CD4-positive, alpha-beta memory T cell (primary cell): ENCODE data around the gene TRIM43. TPM values are rescaled to one million over a fixed set of nuclear protein-coding genes. Genes with fewer than 3 reads are reported as not detected.
"Not testable (repeated sequence)": the region's sequence is repeated elsewhere in the genome, so short reads cannot be mapped to it uniquely, and the experiment has no call there.

ENCODE experiments used
- CTCF ChIA-PET: fragments of 350-600 bp; sonication (Branson Sonifier 250); formaldehyde crosslinking; loops from one replicate; lab custom pipeline; 2021; ENCODE audit warnings: inconsistent platforms; ENCODE audit not compliant: partially characterized antibody; lab: Charles Lee
- POLR2A ChIA-PET: fragments of 350-600 bp; sonication (Branson Sonifier 250); formaldehyde crosslinking; loops from one replicate; lab custom pipeline; 2021; ENCODE audit not compliant: partially characterized antibody; lab: Charles Lee
- DNase-seq, 5 donors: peaks; one replicate each; pipeline versions ENCODE4 v3.0.0 to v3.0.0-alpha.2; 2020 to 2022; ENCODE audit warnings: mixed read lengths in 1 of 5
- H3K27ac ChIP-seq: one replicate; pipeline ENCODE4 v1.7.0; 2013; ENCODE audit warnings: low read depth, low read length
- H3K27me3 ChIP-seq: 2 replicates; pipeline ENCODE4 v1.7.0; 2013; ENCODE audit warnings: mild to moderate bottlenecking, low read length, moderate library complexity; ENCODE audit not compliant: insufficient read depth
- H3K36me3 ChIP-seq: 2 replicates; pipeline ENCODE4 v1.7.0; 2013; ENCODE audit warnings: mild to moderate bottlenecking, low read length, moderate library complexity; ENCODE audit not compliant: insufficient read depth
- H3K4me1 ChIP-seq: 2 replicates; pipeline ENCODE4 v1.7.0; 2013; ENCODE audit warnings: mild to moderate bottlenecking, low read length, moderate library complexity; ENCODE audit not compliant: insufficient read depth
- H3K4me3 ChIP-seq, 2 donors: one replicate each; pipeline ENCODE4 v1.7.0; 2013; ENCODE audit warnings: low read length in 2 of 2, mild to moderate bottlenecking in 1 of 2
- H3K9me3 ChIP-seq, 2 donors: one replicate each; pipeline ENCODE4 v1.7.0; 2013; ENCODE audit warnings: low read length in 2 of 2, control low read depth in 1 of 2; ENCODE audit not compliant: control insufficient read depth in 1 of 2
- H3K27ac Mint-ChIP-seq, 7 donors: one replicate each; pipeline ENCODE4 v1.8.0; 2020 to 2021; ENCODE audit warnings: mixed read lengths in 7 of 7, mild to moderate bottlenecking in 6 of 7, inconsistent platforms in 3 of 7, moderate library complexity in 3 of 7
- H3K27me3 Mint-ChIP-seq, 2 donors: one replicate each; pipeline ENCODE4 v1.8.0; 2020 to 2021; ENCODE audit warnings: mixed read lengths in 2 of 2
- H3K36me3 Mint-ChIP-seq, 2 donors: one replicate each; pipeline ENCODE4 v1.8.0; 2020 to 2021; ENCODE audit warnings: mixed read lengths in 2 of 2, inconsistent platforms in 1 of 2, mild to moderate bottlenecking in 1 of 2
- H3K4me1 Mint-ChIP-seq, 4 donors: one replicate each; pipeline ENCODE4 v1.8.0; 2020 to 2021; ENCODE audit warnings: mixed read lengths in 4 of 4, mild to moderate bottlenecking in 1 of 4
- H3K4me3 Mint-ChIP-seq, 8 donors: one replicate each; pipeline ENCODE4 v1.8.0; 2020 to 2021; ENCODE audit warnings: mixed read lengths in 8 of 8, mild to moderate bottlenecking in 7 of 8, moderate library complexity in 6 of 8, inconsistent platforms in 3 of 8
- H3K9me3 Mint-ChIP-seq, 8 donors: one replicate each; pipeline ENCODE4 v1.8.0; 2020 to 2021; ENCODE audit warnings: mixed read lengths in 8 of 8, mild to moderate bottlenecking in 5 of 8, inconsistent platforms in 3 of 8, moderate library complexity in 1 of 8
- intact Hi-C: fragments of 100-400 bp; cut with micrococcal nuclease; formaldehyde crosslinking; loops from one replicate; pipeline ENCODE4 v1.15.1; 2023
- polyA plus RNA-seq, 2 donors: library from polyadenylated mRNA; unstranded; fragments of 300-500 nt; fragmentation: Illumina TruSeq; gene quantifications; one replicate each; pipeline ENCODE4 v1.2.3, GENCODE V29; 2021
- total RNA-seq, 2 experiments: library from RNA; stranded (reverse); gene quantifications; one replicate each; pipeline ENCODE4 v1.2.3, GENCODE V29; 2021

The TRIM43 gene
- total RNA-seq (not detected), polyA plus RNA-seq (not detected)

GRCh38 chr2:95591701-95592100, at the start of gene TRIM43:
TSS of gene TRIM43 (plus strand) at chr2:95592001. CDS start at chr2:95594024, 2,023 bp downstream.
- intact Hi-C loops, H3K4me1 Mint-ChIP-seq, H3K9me3 ChIP-seq, CTCF ChIA-PET, H3K36me3 Mint-ChIP-seq, H3K9me3 Mint-ChIP-seq, DNase-seq, H3K27me3 Mint-ChIP-seq, POLR2A ChIA-PET, H3K36me3 ChIP-seq, H3K4me3 Mint-ChIP-seq, H3K27me3 ChIP-seq, H3K27ac Mint-ChIP-seq, H3K4me3 ChIP-seq, H3K27ac ChIP-seq, H3K4me1 ChIP-seq: not testable (repeated sequence)

GRCh38 chr2:95551055-95551568, 40.7 kb upstream of the TRIM43 start:
- Histone ChIP-seq H3K36me3 (no peaks in the 10 kb centered on the region), H3K27ac (no peak overlapping the region), H3K4me1 (no peaks in the 10 kb centered on the region), H3K27me3 (no peaks in the 10 kb centered on the region), H3K4me3 (no peak overlapping the region), H3K9me3 (no peaks in the 10 kb centered on the region)
- CTCF ChIA-PET: no interaction called here
- Mint-ChIP-seq H3K36me3 (no peaks in the 10 kb centered on the region), H3K4me1 (no peaks in the 10 kb centered on the region), H3K27me3 (peaks cover 14 to 15% of the 10 kb centered on the region in 2 donors), H3K9me3 (peaks cover 0 to 2% (median 0%) of the 10 kb centered on the region in 8 donors), H3K4me3 (no peak overlapping the region), H3K27ac (no peak overlapping the region)
- no peak for DNase-seq
- POLR2A ChIA-PET: no interaction called here
- intact Hi-C loops: no loop called here

GRCh38 chr2:95552911-95553310, 38.9 kb upstream of the TRIM43 start:
- H3K9me3 ChIP-seq: no peaks in the 10 kb centered on the region
- DNase-seq: no peak
- no peaks in the 10 kb centered on the region for H3K36me3 Mint-ChIP-seq
- H3K27me3 Mint-ChIP-seq: peaks cover 15 to 16% of the 10 kb centered on the region in 2 donors
- no peak overlapping the region for H3K4me3 Mint-ChIP-seq
- no peak overlapping the region for H3K27ac Mint-ChIP-seq
- H3K27ac ChIP-seq: no peak overlapping the region
- no peaks in the 10 kb centered on the region for H3K27me3 ChIP-seq
- CTCF ChIA-PET: no interaction called here
- H3K36me3 ChIP-seq: no peaks in the 10 kb centered on the region
- no peaks in the 10 kb centered on the region for H3K4me1 Mint-ChIP-seq
- intact Hi-C loops: no loop called here
- H3K9me3 Mint-ChIP-seq: peaks cover 0 to 2% (median 0%) of the 10 kb centered on the region in 8 donors
- POLR2A ChIA-PET: no interaction called here
- H3K4me1 ChIP-seq: no peaks in the 10 kb centered on the region
- H3K4me3 ChIP-seq: no peak overlapping the region

GRCh38 chr2:95569170-95569569, 22.6 kb upstream of the TRIM43 start:
- peaks cover 23 to 27% of the 10 kb centered on the region in 2 donors for H3K27me3 Mint-ChIP-seq
- peaks cover 0 to 2% (median 0%) of the 10 kb centered on the region in 8 donors for H3K9me3 Mint-ChIP-seq
- POLR2A ChIA-PET: no interaction called here
- CTCF ChIA-PET: no interaction called here
- no peaks in the 10 kb centered on the region for H3K4me1 ChIP-seq
- H3K27ac ChIP-seq: no peak overlapping the region
- intact Hi-C loops: no loop called here
- DNase-seq: no peak
- no peaks in the 10 kb centered on the region for H3K4me1 Mint-ChIP-seq
- no peak overlapping the region for H3K4me3 Mint-ChIP-seq
- H3K4me3 ChIP-seq: no peak overlapping the region
- H3K36me3 ChIP-seq: no peaks in the 10 kb centered on the region
- no peaks in the 10 kb centered on the region for H3K9me3 ChIP-seq
- no peaks in the 10 kb centered on the region for H3K27me3 ChIP-seq
- no peaks in the 10 kb centered on the region for H3K36me3 Mint-ChIP-seq
- no peak overlapping the region for H3K27ac Mint-ChIP-seq

- POLR2A ChIA-PET: no interaction called here
- H3K27ac Mint-ChIP-seq: no peak overlapping the region
- no peaks in the 10 kb centered on the region for H3K36me3 ChIP-seq
- H3K9me3 Mint-ChIP-seq: no peaks in the 10 kb centered on the region
- no peaks in the 10 kb centered on the region for H3K4me1 ChIP-seq
- no peak overlapping the region for H3K4me3 ChIP-seq
- H3K9me3 ChIP-seq: no peaks in the 10 kb centered on the region
- DNase-seq: no peak
- no peak overlapping the region for H3K27ac ChIP-seq
- no peaks in the 10 kb centered on the region for H3K27me3 ChIP-seq
- H3K36me3 Mint-ChIP-seq: no peaks in the 10 kb centered on the region
- intact Hi-C loops: no loop called here
- H3K4me3 Mint-ChIP-seq: no peak overlapping the region
- H3K27me3 Mint-ChIP-seq: peaks cover 12 to 18% of the 10 kb centered on the region in 2 donors
- H3K4me1 Mint-ChIP-seq: no peaks in the 10 kb centered on the region
- CTCF ChIA-PET: no interaction called here
These were observed 17.9 kb upstream of the TRIM43 start for GRCh38 chr2:95573866-95574265.

GRCh38 chr2:95574506-95574905, 17.3 kb upstream of the TRIM43 start:
- Histone ChIP-seq H3K27ac (no peak overlapping the region), H3K4me3 (no peak overlapping the region), H3K4me1 (no peaks in the 10 kb centered on the region), H3K9me3 (no peaks in the 10 kb centered on the region), H3K36me3 (no peaks in the 10 kb centered on the region), H3K27me3 (no peaks in the 10 kb centered on the region)
- no peaks in the 10 kb centered on the region for H3K36me3 Mint-ChIP-seq
- intact Hi-C loops: no loop called here
- no peak overlapping the region for H3K27ac Mint-ChIP-seq
- H3K4me3 Mint-ChIP-seq: no peak overlapping the region
- peaks cover 10 to 18% of the 10 kb centered on the region in 2 donors for H3K27me3 Mint-ChIP-seq
- H3K9me3 Mint-ChIP-seq: no peaks in the 10 kb centered on the region
- ChIA-PET POLR2A (no interaction called here), CTCF (no interaction called here)
- no peak for DNase-seq
- H3K4me1 Mint-ChIP-seq: no peaks in the 10 kb centered on the region

GRCh38 chr2:95575857-95576256, 15.9 kb upstream of the TRIM43 start:
- no peak overlapping the region for H3K27ac Mint-ChIP-seq
- H3K4me1 Mint-ChIP-seq: no peaks in the 10 kb centered on the region
- intact Hi-C loops: no loop called here
- Histone ChIP-seq H3K27me3 (no peaks in the 10 kb centered on the region), H3K9me3 (no peaks in the 10 kb centered on the region), H3K36me3 (no peaks in the 10 kb centered on the region), H3K27ac (no peak overlapping the region), H3K4me3 (no peak overlapping the region), H3K4me1 (no peaks in the 10 kb centered on the region)
- CTCF ChIA-PET: no interaction called here
- H3K9me3 Mint-ChIP-seq: no peaks in the 10 kb centered on the region
- peaks cover 5 to 10% of the 10 kb centered on the region in 2 donors for H3K27me3 Mint-ChIP-seq
- POLR2A ChIA-PET: no interaction called here
- DNase-seq: no peak
- H3K36me3 Mint-ChIP-seq: no peaks in the 10 kb centered on the region
- no peak overlapping the region for H3K4me3 Mint-ChIP-seq

GRCh38 chr2:95578539-95578938, 13.3 kb upstream of the TRIM43 start:
- CTCF ChIA-PET: no interaction called here
- H3K9me3 Mint-ChIP-seq: peaks cover 0 to 7% (median 0%) of the 10 kb centered on the region in 8 donors
- H3K27me3 Mint-ChIP-seq: peaks cover 5 to 7% of the 10 kb centered on the region in 2 donors
- no peak for DNase-seq
- Histone ChIP-seq H3K9me3 (no peaks in the 10 kb centered on the region), H3K4me1 (no peaks in the 10 kb centered on the region), H3K27me3 (no peaks in the 10 kb centered on the region), H3K27ac (no peak overlapping the region), H3K36me3 (no peaks in the 10 kb centered on the region), H3K4me3 (no peak overlapping the region)
- intact Hi-C loops: no loop called here
- POLR2A ChIA-PET: no interaction called here
- no peaks in the 10 kb centered on the region for H3K4me1 Mint-ChIP-seq
- no peak overlapping the region for H3K4me3 Mint-ChIP-seq
- H3K27ac Mint-ChIP-seq: no peak overlapping the region
- H3K36me3 Mint-ChIP-seq: no peaks in the 10 kb centered on the region
